ENCODE results near the gene DPM3.

Gene DPM3

DNA sequence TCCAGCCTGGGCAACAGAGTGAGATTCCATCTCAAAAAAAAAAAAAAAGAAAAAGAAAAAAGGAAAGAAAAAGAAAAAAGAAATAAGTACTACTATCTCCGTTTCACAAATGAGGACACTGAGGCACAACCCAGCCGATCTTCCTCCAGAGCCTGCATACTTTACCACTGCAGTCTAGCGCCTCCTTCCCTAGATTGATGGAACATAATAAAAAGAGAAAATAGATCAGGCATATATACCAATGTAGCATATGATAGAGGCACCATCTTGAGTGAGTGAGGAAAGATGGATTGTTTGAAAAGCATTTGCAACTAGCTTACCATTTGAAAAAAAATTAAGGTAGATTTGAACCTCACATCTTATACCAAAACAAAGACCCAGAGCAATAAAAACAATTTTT is 5.2 kb upstream of the DPM3 start:
- DNase-seq (ENCODE audit: low read depth, low spot score): no peak
- Histone ChIP-seq H3K27ac (no peak overlapping the region), H3K9ac (ENCODE audit: insufficient read length) (no peak overlapping the region)

GRCh38 chr1:155141749-155142148 is 1.4 kb upstream of the DPM3 start:
- H3K4me3 ChIP-seq: no peak overlapping the region

More for the DNA sequence above, 5.2 kb upstream of the DPM3 start:
- TF ChIP-seq EZH2 (IDR thresholded peaks at IDR 0.05) (no peak), FOXP2 (optimal IDR thresholded peaks at IDR 0.05; ENCODE audit: control extremely low read depth, extremely low read length, insufficient read depth) (no peak), POLR2AphosphoS5 (IDR thresholded peaks at IDR 0.05; ENCODE audit: borderline replicate concordance, low read depth, low read length) (no peak)
- no peak overlapping the region for H3K4me3 ChIP-seq
- no peaks in the 10 kb centered on the region for H3K36me3 ChIP-seq (ENCODE audit: insufficient read depth, low read length)
- H3K9me3 ChIP-seq (ENCODE audit: low read depth, low read length): no peaks in the 10 kb centered on the region

GRCh38 chr1:155140630-155140953 is 261 bp upstream of the DPM3 start:
- H3K27ac ChIP-seq: no peak overlapping the region
- DNase-seq (ENCODE audit: low read depth, low spot score): no peak
- no peaks in the 10 kb centered on the region for H3K36me3 ChIP-seq (ENCODE audit: insufficient read depth, low read length)
- H3K9ac ChIP-seq (ENCODE audit: insufficient read length): peak overlapping the region; percentile 91
- peak overlapping the region; percentile 88 for H3K4me3 ChIP-seq
- TF ChIP-seq FOXP2 (optimal IDR thresholded peaks at IDR 0.05; ENCODE audit: control extremely low read depth, extremely low read length, insufficient read depth): no peak
- no peak for TF ChIP-seq EZH2 (IDR thresholded peaks at IDR 0.05)
- TF ChIP-seq POLR2AphosphoS5 (IDR thresholded peaks at IDR 0.05; ENCODE audit: borderline replicate concordance, low read depth, low read length): no peak
- H3K9me3 ChIP-seq (ENCODE audit: low read depth, low read length): no peaks in the 10 kb centered on the region

More at GRCh38 chr1:155141749-155142148, 1.4 kb upstream of the DPM3 start:
- H3K36me3 ChIP-seq (ENCODE audit: insufficient read depth, low read length): no peaks in the 10 kb centered on the region
- H3K27ac ChIP-seq: no peak overlapping the region
- no peaks in the 10 kb centered on the region for H3K9me3 ChIP-seq (ENCODE audit: low read depth, low read length)
- no peak for DNase-seq (ENCODE audit: low read depth, low spot score)
- TF ChIP-seq FOXP2 (optimal IDR thresholded peaks at IDR 0.05; ENCODE audit: control extremely low read depth, extremely low read length, insufficient read depth) (no peak), POLR2AphosphoS5 (IDR thresholded peaks at IDR 0.05; ENCODE audit: borderline replicate concordance, low read depth, low read length) (no peak), EZH2 (IDR thresholded peaks at IDR 0.05) (no peak)
- no peak overlapping the region for H3K9ac ChIP-seq (ENCODE audit: insufficient read length)

DNA sequence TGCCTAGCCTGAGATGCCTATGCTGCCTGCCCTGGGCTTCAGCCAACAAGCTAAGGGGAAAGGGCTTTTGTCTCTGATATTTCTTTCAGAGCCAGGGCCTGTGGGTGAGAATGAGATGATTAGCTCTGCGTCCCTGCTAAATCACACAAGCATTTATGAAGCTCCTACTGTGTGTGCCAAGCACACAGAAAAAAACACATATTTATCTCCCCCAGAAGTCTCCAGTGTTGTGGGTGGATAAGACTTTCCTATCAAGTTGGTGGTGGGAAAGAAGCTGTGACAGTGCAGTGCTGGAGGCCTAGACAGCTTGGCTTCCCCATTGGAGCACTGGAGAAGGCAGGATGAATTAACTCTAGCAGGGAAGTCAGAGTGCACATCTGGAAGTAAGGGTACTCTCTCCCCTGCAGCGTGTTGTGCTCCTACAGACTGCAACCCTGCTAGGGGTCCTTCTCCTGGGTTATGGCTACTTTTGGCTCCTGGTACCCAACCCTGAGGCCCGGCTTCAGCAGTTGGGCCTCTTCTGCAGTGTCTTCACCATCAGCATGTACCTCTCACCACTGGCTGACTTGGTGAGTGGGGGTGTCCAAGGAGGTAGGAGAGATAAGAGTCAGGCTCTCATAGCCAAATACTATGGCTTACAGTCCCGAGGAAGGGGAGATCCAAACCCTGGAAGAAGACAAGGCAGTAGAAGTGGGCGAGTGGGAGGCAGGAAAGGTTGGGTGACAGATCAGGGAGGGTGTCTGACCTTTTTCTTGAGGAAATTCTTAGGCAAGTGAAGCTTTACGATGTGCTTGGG is 3.0 kb downstream of the DPM3 start:
- H3K27ac ChIP-seq: peak overlapping the region; percentile 5; the same call in 1 of the 2 replicates
- H3K4me3 ChIP-seq: peak overlapping the region; percentile 83; the same call in 1 of the 2 replicates
- no peak for DNase-seq (ENCODE audit: low read depth, low spot score)
- H3K9me3 ChIP-seq (ENCODE audit: low read depth, low read length): no peaks in the 10 kb centered on the region
- TF ChIP-seq POLR2AphosphoS5 (IDR thresholded peaks at IDR 0.05; ENCODE audit: borderline replicate concordance, low read depth, low read length) (no peak), EZH2 (IDR thresholded peaks at IDR 0.05) (no peak), FOXP2 (optimal IDR thresholded peaks at IDR 0.05; ENCODE audit: control extremely low read depth, extremely low read length, insufficient read depth) (no peak)
- H3K36me3 ChIP-seq (ENCODE audit: insufficient read depth, low read length): peaks cover 15% of the 10 kb centered on the region
- H3K9ac ChIP-seq (ENCODE audit: insufficient read length): no peak overlapping the region

DNA sequence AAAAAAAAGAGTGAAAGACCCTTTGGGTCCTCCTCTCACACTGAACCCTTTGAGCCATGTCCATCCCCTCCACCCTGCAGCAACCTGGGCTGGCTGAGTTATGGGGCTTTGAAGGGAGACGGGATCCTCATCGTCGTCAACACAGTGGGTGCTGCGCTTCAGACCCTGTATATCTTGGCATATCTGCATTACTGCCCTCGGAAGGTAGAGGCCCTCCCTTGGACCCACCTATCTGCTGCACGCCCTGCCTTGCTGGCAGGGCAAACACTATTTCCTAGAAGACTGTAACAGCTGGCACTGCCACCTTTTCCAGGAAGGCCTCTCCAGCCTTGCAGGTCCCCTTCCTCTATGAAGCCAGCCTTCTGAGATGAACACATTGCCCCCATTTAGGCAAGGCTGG is 3.6 kb downstream of the DPM3 start:
- Histone ChIP-seq H3K4me3 (peak overlapping the region; percentile 83), H3K9me3 (ENCODE audit: low read depth, low read length) (no peaks in the 10 kb centered on the region), H3K27ac (peak overlapping the region; percentile 5; the same call in 1 of the 2 replicates), H3K9ac (ENCODE audit: insufficient read length) (no peak overlapping the region), H3K36me3 (ENCODE audit: insufficient read depth, low read length) (peaks cover 18% of the 10 kb centered on the region)
- TF ChIP-seq POLR2AphosphoS5 (IDR thresholded peaks at IDR 0.05; ENCODE audit: borderline replicate concordance, low read depth, low read length): no peak
- TF ChIP-seq EZH2 (IDR thresholded peaks at IDR 0.05): no peak
- no peak for TF ChIP-seq FOXP2 (optimal IDR thresholded peaks at IDR 0.05; ENCODE audit: control extremely low read depth, extremely low read length, insufficient read depth)
- no peak for DNase-seq (ENCODE audit: low read depth, low spot score)

DNA sequence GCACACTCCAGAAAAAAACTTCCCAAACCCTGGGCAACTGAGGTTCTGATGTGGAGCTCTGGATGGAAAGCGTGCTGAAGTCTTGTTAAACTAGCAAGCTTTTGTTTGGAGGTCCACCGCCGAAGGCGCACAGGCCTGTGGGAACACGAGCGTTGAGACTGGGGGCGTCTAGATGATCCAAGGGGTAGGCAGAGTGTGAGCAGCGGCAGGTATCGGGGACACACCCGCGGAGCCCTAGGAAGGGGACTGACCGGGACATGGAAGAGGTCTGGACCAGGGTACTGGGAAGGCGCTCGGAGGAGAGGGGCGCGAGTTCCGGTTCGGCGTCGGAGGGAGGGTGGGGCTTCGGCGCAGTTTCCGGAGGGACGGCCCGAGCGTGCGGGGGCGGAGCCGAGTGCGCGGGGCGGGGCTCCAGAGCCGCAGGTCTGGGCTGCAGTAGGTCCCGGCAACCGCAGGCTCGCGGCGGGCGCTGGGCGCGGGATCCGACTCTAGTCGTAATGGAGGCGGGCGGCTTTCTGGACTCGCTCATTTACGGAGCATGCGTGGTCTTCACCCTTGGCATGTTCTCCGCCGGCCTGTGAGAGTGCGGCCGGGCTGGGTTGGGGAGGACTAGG is 4.8 kb downstream of the DPM3 start, which contains the start of gene SLC50A1:
Gene SLC50A1 (plus strand): TSS at position 438 of the 614 bp plus-strand sequence. CDS start 60 bp downstream, at position 498.
- peak; percentile 26 for DNase-seq (ENCODE audit: low read depth, low spot score)
- peak within 1 kb of the TSS; percentile 78 for H3K27ac ChIP-seq
- peaks cover 26% of the 10 kb centered on the region for H3K36me3 ChIP-seq (ENCODE audit: insufficient read depth, low read length)
- H3K9ac ChIP-seq (ENCODE audit: insufficient read length): peak within 1 kb of the TSS; percentile 79
- no peaks in the 10 kb centered on the region for H3K9me3 ChIP-seq (ENCODE audit: low read depth, low read length)
- no peak for TF ChIP-seq FOXP2 (optimal IDR thresholded peaks at IDR 0.05; ENCODE audit: control extremely low read depth, extremely low read length, insufficient read depth)
- TF ChIP-seq POLR2AphosphoS5 (IDR thresholded peaks at IDR 0.05; ENCODE audit: borderline replicate concordance, low read depth, low read length): peak; percentile 98
- H3K4me3 ChIP-seq: peak within 1 kb of the TSS; percentile 83

DNA sequence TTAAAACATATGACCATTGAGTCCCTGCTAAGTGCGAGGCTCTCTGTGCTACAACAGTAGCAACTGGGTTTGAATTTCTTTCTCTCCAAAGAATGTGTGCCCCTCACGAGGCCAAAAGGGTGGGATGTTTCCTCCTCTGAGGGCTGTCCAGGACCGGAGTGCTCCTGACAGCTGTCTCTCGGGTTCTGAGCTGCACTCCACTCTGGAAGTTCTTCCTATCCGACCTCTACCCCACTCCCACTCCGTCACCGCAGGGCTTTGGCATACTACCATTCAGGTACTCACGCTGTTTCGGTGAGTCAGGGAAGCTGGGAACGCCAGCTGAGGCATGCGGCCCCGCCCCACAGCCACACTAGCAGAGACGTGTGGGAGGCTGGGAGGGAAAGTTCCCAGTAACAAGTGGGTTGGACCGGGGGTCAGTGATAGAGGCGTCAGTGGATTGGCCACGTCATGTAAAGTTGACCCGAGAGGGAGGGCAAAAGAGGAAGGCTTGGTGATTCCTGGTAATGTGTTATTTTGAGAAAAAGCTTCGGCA is 5.4 kb downstream of the DPM3 start:
- Histone ChIP-seq H3K27ac (peak overlapping the region; percentile 78), H3K4me3 (peak overlapping the region; percentile 83), H3K36me3 (ENCODE audit: insufficient read depth, low read length) (peaks cover 26% of the 10 kb centered on the region), H3K9ac (ENCODE audit: insufficient read length) (peak overlapping the region; percentile 79), H3K9me3 (ENCODE audit: low read depth, low read length) (no peaks in the 10 kb centered on the region)
- TF ChIP-seq EZH2 (IDR thresholded peaks at IDR 0.05): no peak
- no peak for TF ChIP-seq POLR2AphosphoS5 (IDR thresholded peaks at IDR 0.05; ENCODE audit: borderline replicate concordance, low read depth, low read length)
- no peak for TF ChIP-seq FOXP2 (optimal IDR thresholded peaks at IDR 0.05; ENCODE audit: control extremely low read depth, extremely low read length, insufficient read depth)
- DNase-seq (ENCODE audit: low read depth, low spot score): no peak

DNA sequence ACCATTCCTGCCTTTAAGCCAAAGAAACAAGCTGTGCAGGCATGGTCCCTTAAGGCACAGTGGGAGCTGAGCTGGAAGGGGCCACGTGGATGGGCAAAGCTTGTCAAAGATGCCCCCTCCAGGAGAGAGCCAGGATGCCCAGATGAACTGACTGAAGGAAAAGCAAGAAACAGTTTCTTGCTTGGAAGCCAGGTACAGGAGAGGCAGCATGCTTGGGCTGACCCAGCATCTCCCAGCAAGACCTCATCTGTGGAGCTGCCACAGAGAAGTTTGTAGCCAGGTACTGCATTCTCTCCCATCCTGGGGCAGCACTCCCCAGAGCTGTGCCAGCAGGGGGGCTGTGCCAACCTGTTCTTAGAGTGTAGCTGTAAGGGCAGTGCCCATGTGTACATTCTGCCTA is 6.0 kb downstream of the DPM3 start:
- Histone ChIP-seq H3K9me3 (ENCODE audit: low read depth, low read length) (no peaks in the 10 kb centered on the region), H3K9ac (ENCODE audit: insufficient read length) (no peak overlapping the region), H3K4me3 (no peak overlapping the region), H3K36me3 (ENCODE audit: insufficient read depth, low read length) (peaks cover 26% of the 10 kb centered on the region), H3K27ac (no peak overlapping the region)
- no peak for DNase-seq (ENCODE audit: low read depth, low spot score)
- TF ChIP-seq POLR2AphosphoS5 (IDR thresholded peaks at IDR 0.05; ENCODE audit: borderline replicate concordance, low read depth, low read length) (no peak), FOXP2 (optimal IDR thresholded peaks at IDR 0.05; ENCODE audit: control extremely low read depth, extremely low read length, insufficient read depth) (no peak), EZH2 (IDR thresholded peaks at IDR 0.05) (no peak)
